GM21619 (cell line): ENCODE results near the gene NPTX2.

Experiments used
- ATAC-seq: cut with Tn5 transposase; IDR thresholded peaks from one replicate; pipeline ENCODE4 v1.9.1; 2021; ENCODE audit not compliant: unreplicated experiment

Gene NPTX2

DNA sequence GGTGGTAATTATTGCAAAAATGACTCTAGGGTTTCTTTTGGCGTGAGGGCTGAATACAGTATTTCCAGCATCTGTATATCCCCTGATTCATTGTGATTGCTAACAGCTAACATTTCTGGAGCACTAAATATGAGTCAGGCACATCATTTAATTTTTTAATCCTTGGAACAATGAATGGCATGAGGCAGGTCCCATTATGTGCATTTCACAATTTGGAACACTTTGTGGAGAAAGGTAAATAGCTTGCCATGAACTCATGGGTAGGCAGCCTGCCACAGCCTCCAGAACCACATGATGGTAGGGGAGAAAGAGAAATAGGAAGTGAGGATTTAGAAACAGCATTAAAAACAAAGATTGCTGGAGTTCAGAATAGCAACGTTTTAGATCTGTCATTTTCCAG is 1.7 kb downstream of the NPTX2 start:
- ATAC-seq = no peak

DNA sequence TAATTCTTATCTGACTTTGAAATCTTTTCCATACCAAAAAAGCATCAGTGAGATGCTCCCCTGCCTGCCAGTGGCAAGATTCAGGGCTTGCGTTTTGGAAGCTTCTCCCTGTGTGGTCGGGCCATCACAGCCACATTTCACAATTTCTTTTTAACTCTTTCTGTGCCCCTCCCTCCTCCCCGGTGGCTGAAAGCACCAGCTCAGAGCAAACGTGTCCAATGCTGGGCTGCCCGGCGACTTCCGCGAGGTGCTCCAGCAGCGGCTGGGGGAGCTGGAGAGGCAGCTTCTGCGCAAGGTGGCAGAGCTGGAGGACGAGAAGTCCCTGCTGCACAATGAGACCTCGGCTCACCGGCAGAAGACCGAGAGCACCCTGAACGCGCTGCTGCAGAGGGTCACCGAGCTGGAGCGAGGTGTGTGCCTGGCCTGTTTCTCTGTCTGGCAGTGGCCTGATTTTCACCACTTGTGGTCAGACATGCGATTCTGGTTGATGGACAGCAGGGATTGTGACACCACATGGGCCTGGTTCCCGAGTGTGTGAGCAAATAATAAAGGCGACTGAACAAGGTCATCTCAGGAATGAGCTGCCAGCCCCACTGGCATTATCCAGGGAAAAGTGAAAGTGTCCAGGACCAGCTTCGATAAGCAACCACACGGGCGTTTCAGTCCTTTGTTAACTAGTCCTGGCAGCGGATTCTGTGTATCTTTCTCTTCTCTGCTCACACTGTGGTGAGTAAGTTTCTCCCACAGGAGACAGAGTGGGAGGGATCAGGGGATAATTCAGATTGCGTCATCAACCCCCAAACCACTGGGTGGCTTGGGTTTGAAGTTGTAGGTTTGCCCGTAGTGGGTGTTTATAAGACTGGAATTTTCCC is 2.6 kb downstream of the NPTX2 start:
- ATAC-seq = no peak

DNA sequence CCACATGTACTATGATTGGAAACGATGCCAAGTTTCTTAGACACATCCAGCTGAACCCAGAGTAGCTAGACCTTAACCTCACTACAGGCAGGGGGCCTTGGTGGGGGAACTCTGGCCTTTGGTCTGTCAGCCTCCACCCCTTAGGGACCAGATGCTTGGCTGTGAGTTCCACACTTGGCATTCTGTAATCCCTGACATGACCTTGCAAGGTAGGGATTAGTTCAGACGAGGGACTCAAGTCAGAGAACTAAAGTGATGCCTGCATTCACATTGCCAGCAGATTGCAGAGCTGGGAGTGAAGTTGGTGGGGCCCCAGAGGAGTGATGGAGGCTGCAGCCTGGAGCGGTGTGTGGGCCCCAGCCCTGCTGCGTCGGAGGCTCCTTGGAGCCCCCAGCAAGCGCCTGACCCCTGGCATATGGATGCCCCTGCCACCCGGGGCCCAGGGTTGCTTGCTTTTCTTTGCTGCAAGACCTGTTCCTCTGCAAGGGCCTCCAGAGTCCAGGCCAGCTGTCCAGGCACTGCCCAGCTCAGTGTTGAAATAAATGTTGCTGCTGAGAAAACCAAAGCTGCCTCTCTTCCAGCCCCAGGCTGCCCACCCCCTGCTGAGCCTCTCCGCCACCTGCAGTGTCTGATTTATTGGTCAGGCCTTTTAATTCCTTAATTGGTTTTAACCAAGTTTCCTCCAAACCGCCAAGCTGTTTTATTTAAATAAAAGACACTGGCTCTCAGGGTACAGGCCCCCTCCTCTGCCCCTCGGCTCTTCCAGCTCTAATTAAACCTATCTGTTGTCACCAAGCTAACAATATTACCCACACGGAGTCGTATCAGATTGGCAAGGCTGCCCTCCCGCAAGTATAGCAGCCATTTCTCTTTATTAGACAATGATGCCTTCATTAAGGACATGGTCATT is 4.7 kb downstream of the NPTX2 start:
- ATAC-seq = no peak

DNA sequence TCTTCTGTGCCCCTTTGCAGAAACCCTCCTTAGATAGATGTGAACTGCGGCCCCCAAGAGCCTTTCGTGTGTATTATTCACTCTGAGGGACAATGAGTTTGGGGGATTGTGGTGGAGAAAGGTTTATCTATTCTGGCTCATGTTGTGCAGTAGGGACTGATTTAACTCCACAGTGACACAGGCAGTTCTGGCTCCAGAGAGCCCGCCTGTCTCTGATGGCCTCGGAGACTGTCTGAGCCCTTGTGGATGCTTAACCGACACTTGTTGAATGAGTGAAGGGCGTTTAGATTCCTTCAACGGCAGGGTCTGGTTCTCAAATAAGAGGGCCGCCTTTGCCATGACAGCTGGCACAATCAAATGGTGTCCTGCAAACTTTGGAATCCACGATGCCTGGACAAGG is 5.8 kb downstream of the NPTX2 start:
- ATAC-seq = no peak

DNA sequence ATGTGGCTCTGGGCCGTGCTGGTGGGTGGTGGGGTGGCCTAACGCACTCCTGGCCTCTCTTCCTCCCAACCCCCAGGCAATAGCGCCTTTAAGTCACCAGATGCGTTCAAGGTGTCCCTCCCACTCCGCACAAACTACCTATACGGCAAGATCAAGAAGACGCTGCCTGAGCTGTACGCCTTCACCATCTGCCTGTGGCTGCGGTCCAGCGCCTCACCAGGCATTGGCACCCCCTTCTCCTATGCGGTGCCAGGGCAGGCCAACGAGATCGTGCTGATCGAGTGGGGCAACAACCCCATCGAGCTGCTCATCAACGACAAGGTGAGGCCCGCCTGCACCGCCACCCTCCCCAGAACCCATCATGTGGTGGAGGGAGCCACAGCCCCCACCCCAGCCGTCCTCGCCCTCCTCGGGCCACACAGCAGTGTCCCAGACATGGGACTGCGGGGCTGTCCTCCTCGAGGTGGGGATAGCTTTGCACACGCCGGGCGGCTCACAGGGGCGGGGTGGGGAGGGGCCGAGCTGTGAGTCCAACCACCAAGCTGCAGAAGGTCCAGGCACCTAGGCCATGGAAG is 7.8 kb downstream of the NPTX2 start:
- no peak for ATAC-seq

DNA sequence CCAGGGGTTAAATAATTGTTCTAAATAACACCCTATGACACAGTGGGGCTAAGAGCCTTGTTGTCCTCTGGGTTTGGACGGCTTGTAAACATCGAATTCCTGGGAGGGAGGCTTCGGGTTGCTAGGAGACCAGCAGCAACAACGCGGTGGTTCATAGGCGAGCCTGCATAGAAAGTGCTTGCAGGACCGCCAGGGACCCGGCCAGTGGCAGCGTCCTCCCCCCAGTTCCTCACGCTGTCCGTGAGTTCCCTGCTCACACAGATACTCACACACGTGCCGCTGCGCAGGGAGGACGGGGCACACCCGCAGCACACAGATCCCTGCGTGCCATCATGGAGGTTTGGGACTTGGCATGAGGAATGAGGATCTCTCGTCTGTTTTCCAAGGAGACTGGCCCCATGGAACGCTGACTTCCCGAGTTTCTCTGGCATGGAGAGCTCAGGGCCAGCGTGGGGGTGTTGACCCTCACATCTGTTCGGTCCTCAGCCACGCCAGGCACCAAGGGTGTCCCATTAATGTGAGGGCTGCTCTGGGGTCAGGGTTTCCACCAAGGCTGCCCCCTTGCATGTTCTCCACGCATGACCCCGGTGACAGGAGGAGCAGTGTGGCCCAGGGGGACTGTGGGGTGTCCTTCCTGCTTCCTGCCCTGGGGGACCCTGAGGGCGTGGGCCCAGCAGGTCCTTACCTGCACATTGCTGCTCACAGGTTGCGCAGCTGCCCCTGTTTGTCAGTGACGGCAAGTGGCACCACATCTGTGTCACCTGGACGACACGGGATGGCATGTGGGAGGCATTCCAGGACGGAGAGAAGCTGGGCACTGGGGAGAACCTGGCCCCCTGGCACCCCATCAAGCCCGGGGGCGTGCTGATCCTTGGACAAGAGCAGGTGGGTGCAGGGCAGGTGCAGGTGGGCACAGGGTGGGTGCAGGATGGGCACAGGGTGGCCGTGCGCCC is 9.7 kb downstream of the NPTX2 start:
- ATAC-seq = no peak

DNA sequence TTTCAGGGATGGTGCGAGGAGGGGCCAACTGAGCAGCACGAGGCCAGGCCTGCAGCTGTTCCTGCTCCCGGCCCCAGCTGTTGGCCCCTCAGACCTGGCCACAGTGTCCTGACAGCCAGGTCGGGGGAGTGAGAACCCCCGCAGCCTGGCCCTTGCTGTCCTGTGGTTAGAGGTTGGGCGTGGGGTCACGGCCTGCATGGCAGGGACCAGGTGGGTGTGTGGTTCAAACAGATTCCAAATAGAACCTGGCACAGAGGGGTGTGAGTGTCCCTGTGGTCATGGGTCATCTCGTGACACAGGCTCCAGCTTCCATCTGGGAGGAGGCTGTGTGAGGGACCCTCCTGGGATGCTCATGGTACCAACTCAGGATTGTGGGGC is 10.3 kb downstream of the NPTX2 start:
- ATAC-seq = no peak

DNA sequence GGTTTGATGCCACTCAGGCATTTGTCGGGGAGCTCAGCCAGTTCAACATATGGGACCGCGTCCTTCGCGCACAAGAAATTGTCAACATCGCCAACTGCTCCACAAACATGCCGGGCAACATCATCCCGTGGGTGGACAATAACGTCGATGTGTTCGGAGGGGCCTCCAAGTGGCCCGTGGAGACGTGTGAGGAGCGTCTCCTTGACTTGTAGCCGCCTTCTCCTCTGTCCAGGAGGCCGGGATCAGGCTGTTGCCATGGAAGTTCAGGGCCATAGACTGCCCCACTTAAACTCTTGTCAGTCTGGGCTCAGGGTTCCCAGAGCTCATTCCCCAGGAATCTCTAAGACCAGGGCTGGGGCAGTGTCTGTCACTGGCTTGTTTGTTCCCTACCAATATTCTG is 11.3 kb downstream of the NPTX2 start:
- no peak for ATAC-seq

DNA sequence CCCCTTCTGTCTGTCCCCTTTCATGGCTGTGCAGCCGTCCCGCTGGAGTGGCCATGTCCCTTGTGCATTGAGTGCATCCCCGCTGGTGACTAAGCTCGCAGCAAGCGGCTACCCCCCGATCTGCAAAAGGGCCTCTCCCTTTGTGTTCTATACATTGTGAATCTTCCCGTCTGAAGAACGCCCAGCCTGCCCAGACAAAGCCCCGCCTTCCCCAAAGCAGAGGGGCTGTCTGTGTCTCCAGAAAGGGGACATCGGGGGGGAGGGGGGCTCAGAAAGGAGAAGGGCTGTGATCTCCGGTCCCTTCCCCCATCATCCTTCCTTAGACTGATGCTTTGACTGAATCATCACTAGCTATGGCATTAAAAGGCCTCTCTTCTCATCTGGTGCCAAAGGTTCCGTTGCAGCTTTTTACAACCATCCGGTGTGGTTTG is 11.9 kb downstream of the NPTX2 start:
- ATAC-seq = no peak

DNA sequence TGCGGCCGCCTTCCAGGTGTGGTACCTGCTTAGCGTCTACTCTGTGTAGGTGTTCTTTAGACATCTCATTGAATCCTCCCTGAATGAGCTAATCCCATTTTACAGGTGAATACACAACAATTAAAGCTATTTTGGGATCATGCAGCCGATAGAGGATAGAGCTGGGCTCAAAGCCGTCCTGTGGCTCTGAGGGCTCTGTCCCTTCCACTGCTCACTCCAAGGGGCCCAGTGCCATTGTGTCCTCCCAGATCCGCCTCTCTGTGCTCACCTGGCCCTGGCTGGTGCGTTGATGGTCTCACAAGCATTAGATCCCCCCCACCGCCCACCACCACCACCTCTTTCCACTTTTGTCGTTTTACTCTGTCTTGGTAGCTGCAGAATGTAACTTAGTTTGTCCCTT is 13.1 kb downstream of the NPTX2 start:
- no peak for ATAC-seq

DNA sequence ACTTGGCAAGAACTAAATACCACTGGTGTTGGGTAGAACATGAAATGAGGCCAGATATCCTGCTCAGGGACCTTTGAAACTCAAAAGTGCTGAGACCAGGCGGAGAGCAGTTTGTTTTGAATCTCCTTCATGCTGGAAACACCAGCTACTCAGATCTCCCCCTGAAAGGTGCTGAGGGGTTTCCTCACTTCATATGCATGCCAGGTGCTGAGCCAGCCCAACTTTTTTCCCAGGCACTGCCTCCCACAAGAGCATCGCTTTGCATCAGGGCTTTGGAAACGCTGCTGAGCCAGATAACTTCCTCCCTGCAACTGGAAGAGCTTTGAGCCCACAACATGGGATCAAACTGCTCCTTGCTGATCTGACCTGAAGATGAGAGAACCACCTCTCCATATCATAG is 13.7 kb downstream of the NPTX2 start:
- no peak for ATAC-seq

DNA sequence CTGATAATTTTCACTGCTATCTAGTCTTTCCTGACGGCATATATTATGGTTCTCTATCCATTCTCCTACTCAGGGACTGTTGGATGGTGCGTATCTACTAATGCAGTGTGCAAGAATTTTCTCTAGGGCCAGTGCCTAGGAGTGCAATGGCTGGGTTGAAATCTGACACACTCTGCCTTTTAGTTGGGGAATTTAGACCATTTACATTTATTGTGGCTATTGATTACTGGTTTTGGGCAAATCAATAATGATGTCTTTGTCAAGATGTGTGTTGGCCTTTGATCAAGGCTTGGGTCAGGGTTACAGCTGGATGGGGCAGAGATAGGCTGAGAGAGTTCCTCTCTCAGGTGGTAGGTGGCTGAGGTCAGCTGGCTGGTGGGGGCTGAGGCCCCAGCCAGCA is 21.8 kb downstream of the NPTX2 start:
- ATAC-seq = no peak

DNA sequence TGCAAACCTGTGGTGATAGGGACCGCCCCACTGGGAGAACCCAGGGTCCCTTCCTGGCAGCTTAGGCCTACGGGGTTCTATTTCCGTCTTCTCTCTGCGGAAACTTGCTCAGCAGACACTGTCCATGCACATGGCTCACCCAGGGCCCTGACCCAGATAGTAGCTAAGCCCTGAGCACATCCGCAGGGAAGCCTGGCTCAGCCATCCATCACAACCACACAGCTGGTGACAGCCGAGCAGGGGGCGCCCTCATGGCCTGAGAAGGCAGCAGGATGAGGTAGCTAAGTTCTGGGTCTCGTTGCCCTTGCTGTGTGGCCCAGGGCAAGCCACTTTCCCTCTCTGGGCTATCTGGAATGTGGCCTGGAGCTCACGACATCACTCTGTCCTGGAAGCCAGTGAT is 23.3 kb downstream of the NPTX2 start:
- no peak for ATAC-seq

DNA sequence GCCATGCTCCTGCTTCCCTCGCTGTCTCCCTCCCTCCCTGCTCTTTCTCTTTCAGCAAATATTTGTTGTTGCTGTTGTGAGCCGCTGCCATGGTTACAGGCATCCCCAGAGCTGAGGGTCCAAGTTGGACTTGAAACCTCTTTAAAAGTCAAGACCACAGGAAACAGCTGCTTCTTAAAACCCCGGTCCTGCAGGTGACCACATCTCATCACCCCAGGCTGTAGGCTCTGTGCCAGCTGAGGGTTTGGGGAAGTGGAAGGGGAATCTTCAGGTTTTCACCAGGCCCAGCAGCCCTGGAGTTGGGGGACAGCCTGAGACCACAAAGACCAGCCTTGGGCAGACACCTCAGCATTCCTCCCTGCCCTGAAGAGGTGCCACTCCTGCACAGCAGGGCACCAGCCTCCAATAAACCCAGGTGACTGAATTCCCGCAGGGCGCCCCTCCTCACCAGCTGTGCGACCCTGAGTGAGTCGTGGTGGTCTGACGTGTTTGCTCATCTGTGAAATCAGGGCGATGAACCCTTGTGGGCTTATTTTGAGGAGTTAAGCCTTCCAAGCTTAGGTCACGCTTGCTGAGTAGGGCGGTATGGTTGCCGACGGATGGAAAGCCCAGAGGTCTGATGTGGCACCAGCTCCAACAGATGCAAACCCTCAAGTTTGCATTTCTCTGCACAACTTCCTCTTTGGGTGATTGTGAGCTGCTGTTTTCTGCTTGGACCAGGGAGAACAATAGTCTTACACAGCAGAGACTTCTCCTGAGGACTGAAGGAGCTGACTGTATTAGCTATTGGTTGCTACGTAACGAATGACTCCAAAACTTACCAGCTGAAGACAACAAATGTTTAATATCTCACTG is 24.8 kb downstream of the NPTX2 start:
- ATAC-seq = peak; percentile 74

DNA sequence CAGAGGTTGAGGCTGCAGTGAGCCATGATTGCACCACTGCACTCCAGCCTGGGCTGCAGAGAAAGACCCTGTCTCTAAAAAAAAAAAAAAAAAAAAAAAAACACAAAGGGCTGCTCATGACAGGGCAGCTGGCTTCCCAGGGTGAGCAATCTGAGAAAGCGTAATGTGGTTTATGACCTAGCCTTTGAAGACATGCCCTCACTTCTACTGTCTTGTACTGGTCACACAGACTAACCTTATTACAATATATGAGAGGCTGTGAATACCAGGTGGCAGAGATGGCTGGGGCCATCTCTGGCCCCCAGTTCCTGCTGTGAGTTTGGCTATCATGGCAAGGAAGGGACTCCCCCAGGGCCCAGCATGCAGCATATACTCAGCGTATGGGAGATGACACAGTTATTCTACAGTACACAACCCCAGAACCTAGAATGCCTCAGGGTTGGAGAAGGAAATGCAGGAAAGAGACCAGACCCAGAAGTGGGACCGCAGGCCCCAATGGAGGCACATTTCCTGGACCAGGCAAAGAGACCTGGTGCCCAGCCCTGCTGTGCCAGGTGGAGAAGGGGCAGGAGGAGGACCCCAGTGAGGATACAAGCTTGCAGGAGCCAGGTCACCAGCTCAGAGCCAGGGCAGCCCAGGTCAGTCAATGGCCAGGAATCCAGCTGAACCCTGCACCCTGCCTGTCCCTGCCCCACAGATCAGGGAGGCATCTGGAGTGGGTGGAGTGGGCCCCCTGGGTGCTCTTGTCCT is 26.3 kb downstream of the NPTX2 start:
- peak; percentile 29 for ATAC-seq

DNA sequence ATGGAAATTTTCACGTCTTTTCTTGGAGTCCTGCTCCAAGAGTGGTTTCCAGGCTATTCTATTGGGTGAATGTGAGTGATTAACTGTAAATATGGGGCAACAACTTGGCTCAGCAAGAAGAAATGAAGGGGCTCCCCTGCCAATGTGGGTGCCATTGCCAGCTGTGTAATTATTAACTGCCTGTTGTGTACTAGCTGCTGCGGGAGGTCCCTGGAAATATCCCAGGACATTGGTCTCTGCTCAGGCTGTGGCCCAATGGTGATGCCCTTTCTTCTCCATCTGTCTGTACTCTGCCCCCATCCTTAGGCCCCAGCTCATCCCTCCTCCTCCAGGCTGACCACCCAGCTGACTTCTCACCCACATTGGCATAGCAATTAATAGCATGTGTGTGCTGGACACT is 29.4 kb downstream of the NPTX2 start:
- no peak for ATAC-seq

DNA sequence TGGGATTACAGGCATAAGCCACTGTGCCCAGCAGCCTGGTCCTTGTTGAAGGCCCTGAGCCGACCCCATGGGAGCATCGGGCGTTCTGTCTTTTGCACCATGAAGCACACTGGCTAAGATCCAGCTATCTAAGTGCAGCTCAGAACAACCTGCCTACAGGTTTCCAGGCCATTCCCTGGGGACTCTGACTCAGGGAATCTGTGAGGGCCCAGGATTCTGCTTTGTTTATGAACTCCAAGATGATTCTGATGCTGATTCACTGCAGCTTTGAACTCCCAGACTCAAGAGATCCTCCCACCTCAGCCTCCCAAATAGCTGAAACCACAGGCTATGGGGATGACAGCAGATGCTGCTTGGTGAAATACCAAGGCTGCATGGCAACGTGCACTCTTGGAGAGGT is 30.2 kb downstream of the NPTX2 start:
- no peak for ATAC-seq

DNA sequence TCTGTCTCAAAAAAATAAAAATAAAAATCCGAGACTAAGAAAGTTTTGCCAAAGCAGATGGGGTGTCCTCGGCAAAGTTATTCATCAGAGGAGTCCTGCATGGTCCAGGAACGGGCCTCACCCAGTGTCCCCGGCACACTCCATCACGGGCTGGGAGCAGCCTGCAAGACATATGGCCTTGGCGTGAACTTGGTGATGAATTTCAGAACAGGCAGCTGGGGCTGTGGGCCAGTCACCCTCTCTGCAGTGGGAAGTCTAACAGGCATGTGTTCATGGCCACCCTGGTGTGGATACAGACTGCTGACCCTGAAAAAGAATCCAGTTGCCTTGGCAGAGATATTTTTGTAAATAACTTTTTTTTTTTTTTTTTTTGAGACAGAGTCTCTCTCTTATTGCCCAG is 34.7 kb downstream of the NPTX2 start:
- ATAC-seq = no peak
